Myocyte (in vitro differentiated cells): ENCODE results near the gene MTSS2. TPM values are rescaled to one million over a fixed set of nuclear protein-coding genes. Genes with fewer than 3 reads are reported as not detected.

ENCODE experiments used
- DNase-seq: peaks from one replicate; pipeline ENCODE4 v3.0.0-alpha.2; 2012; ENCODE audit warnings: low read depth
- polyA plus RNA-seq: library from polyadenylated mRNA; unstranded; fragments of >200 nt; gene quantifications from one replicate; pipeline ENCODE4 v1.2.1, GENCODE V29; 2012; ENCODE audit warnings: missing spikeins
- total RNA-seq: library from RNA; depleted of rRNA; stranded (reverse); fragments of >200 nt; gene quantifications from 2 replicates; pipeline ENCODE4 v1.2.3, GENCODE V29; 2014

Gene MTSS2
- 170 and 234 TPM in 2 replicates for total RNA-seq
- polyA plus RNA-seq: 626 TPM

- peak; percentile 93 for DNase-seq
These were observed at the start of gene MTSS2 for GRCh38 chr16:70685938-70686375. TSS of gene MTSS2 (minus strand) at chr16:70686053. CDS start at chr16:70685791, 262 bp downstream.

GRCh38 chr16:70735141-70735979 lies 49.5 kb upstream of the MTSS2 start:
- peak; percentile 96 for DNase-seq

- no peak for DNase-seq
These were observed 48.8 kb upstream of the MTSS2 start for GRCh38 chr16:70734522-70735095.

- no peak for DNase-seq
These were observed 45.1 kb upstream of the MTSS2 start for GRCh38 chr16:70730944-70731343.

GRCh38 chr16:70730031-70730430 lies 44.2 kb upstream of the MTSS2 start:
- no peak for DNase-seq

- DNase-seq: no peak
These were observed 43.4 kb upstream of the MTSS2 start for GRCh38 chr16:70729292-70729691.

- DNase-seq: no peak
These were observed 42.3 kb upstream of the MTSS2 start for GRCh38 chr16:70728150-70728549.

GRCh38 chr16:70726892-70727361 lies 41.1 kb upstream of the MTSS2 start:
- DNase-seq: no peak

GRCh38 chr16:70725912-70726828 lies 40.3 kb upstream of the MTSS2 start:
- DNase-seq: no peak

- DNase-seq: no peak
These were observed 39.4 kb upstream of the MTSS2 start for GRCh38 chr16:70725024-70725911.

GRCh38 chr16:70724146-70725023 lies 38.5 kb upstream of the MTSS2 start:
- DNase-seq: no peak

- no peak for DNase-seq
These were observed 37.9 kb upstream of the MTSS2 start for GRCh38 chr16:70723740-70724145.

- no peak for DNase-seq
These were observed 35.5 kb upstream of the MTSS2 start for GRCh38 chr16:70721202-70721963.

GRCh38 chr16:70720425-70721201 lies 34.8 kb upstream of the MTSS2 start:
- no peak for DNase-seq

- DNase-seq: peak; percentile 40
These were observed 31.2 kb upstream of the MTSS2 start for GRCh38 chr16:70717065-70717464.

GRCh38 chr16:70715860-70716357 lies 30.1 kb upstream of the MTSS2 start:
- DNase-seq: peak; percentile 84

GRCh38 chr16:70715055-70715858 lies 29.4 kb upstream of the MTSS2 start:
- DNase-seq: peak; percentile 100
